Neuronal stem cell (in vitro differentiated cells): ENCODE measurements around the gene ZNHIT3.

ENCODE experiments used
- DNase-seq: peaks from one replicate; pipeline ENCODE4 v3.0.0-alpha.2; 2013; ENCODE audit warnings: low spot score
- H2AFZ ChIP-seq: one replicate; pipeline ENCODE4 v1.6.1; 2013; ENCODE audit warnings: mild to moderate bottlenecking, low read length, inconsistent platforms
- H2AK5ac ChIP-seq: 2 replicates; pipeline ENCODE4 v1.6.1; 2013; ENCODE audit warnings: low read depth, mild to moderate bottlenecking, inconsistent platforms, low read length, moderate library complexity, mixed read lengths
- H2BK120ac ChIP-seq: 2 replicates; pipeline ENCODE4 v1.6.1; 2013; ENCODE audit warnings: low read depth, mild to moderate bottlenecking, inconsistent platforms, low read length, moderate library complexity, mixed read lengths
- H2BK12ac ChIP-seq: one replicate; pipeline ENCODE4 v1.6.1; 2013; ENCODE audit warnings: low read length, inconsistent platforms
- H2BK15ac ChIP-seq: 2 replicates; pipeline ENCODE4 v1.6.1; 2013; ENCODE audit warnings: mild to moderate bottlenecking, low read length, inconsistent platforms, mixed read lengths
- H2BK5ac ChIP-seq: one replicate; pipeline ENCODE4 v1.6.1; 2013; ENCODE audit warnings: inconsistent platforms, mild to moderate bottlenecking, low read length, moderate library complexity
- H3K14ac ChIP-seq: one replicate; pipeline ENCODE4 v1.6.1; 2013; ENCODE audit warnings: low read length, inconsistent platforms
- H3K18ac ChIP-seq: 2 replicates; pipeline ENCODE4 v1.6.1; 2013; ENCODE audit warnings: low read length, inconsistent platforms
- H3K23ac ChIP-seq: 2 replicates; pipeline ENCODE4 v1.6.1; 2013; ENCODE audit warnings: low read depth, mild to moderate bottlenecking, mixed read lengths, low read length, inconsistent platforms; ENCODE audit not compliant: poor library complexity
- H3K27ac ChIP-seq: replicated peaks from 3 replicates; pipeline ENCODE4 v1.5.1; 2013; ENCODE audit warnings: low read length, inconsistent platforms
- H3K27me3 ChIP-seq, 3 experiments: 2 replicates each; pipeline ENCODE4 v1.6.1; 2013; ENCODE audit warnings: low read length in 3 of 3, mild to moderate bottlenecking in 2 of 3, inconsistent platforms in 1 of 3, low read depth in 1 of 3, mixed read lengths in 1 of 3, moderate library complexity in 1 of 3; ENCODE audit not compliant: control insufficient read depth in 3 of 3, insufficient read depth in 3 of 3
- H3K36me3 ChIP-seq, 2 donors: replicated peaks in 1 of 2; 2 replicates each; pipeline ENCODE4 v1.6.1; 2013; ENCODE audit warnings: low read length in 2 of 2; ENCODE audit not compliant: control insufficient read depth in 2 of 2, insufficient read depth in 2 of 2
- H3K4ac ChIP-seq: 2 replicates; pipeline ENCODE4 v1.6.1; 2013; ENCODE audit warnings: inconsistent platforms, mild to moderate bottlenecking, low read length, moderate library complexity
- H3K4me1 ChIP-seq, 2 donors: 1 replicate in 1 of 2; 2 replicates in 1 of 2; pipeline ENCODE4 v1.6.1; 2013; ENCODE audit warnings: low read length in 2 of 2, low read depth in 1 of 2; ENCODE audit not compliant: control insufficient read depth in 2 of 2, insufficient read depth in 1 of 2
- H3K4me2 ChIP-seq: one replicate; pipeline ENCODE4 v1.6.1; 2013; ENCODE audit warnings: mild to moderate bottlenecking, low read length, inconsistent platforms; ENCODE audit not compliant: insufficient read depth, poor library complexity, severe bottlenecking
- H3K4me3 ChIP-seq, 2 donors: 2 replicates each; pipeline ENCODE4 v1.5.1; 2013; ENCODE audit warnings: low read length in 2 of 2, mild to moderate bottlenecking in 2 of 2, inconsistent platforms in 1 of 2, moderate library complexity in 1 of 2
- H3K79me1 ChIP-seq: one replicate; pipeline ENCODE4 v1.6.1; 2013; ENCODE audit warnings: low read depth, mild to moderate bottlenecking, inconsistent platforms, low read length, moderate library complexity
- H3K9ac ChIP-seq: one replicate; pipeline ENCODE4 v1.6.1; 2013; ENCODE audit warnings: mild to moderate bottlenecking, low read depth, low read length, inconsistent platforms; ENCODE audit not compliant: poor library complexity
- H3K9me3 ChIP-seq, 2 donors: replicated peaks in 1 of 2; 2 replicates each; pipeline versions ENCODE3 to v1.6.1; 2013; ENCODE audit warnings: low read length in 2 of 2, mild to moderate bottlenecking in 2 of 2, inconsistent platforms in 1 of 2, low read depth in 1 of 2, mixed read lengths in 1 of 2, moderate library complexity in 1 of 2; ENCODE audit not compliant: control insufficient read depth in 2 of 2, insufficient read depth in 1 of 2
- H4K8ac ChIP-seq: one replicate; pipeline ENCODE4 v1.6.1; 2013; ENCODE audit warnings: low read depth, mild to moderate bottlenecking, inconsistent platforms, low read length, moderate library complexity
- H4K91ac ChIP-seq: one replicate; pipeline ENCODE4 v1.6.1; 2013; ENCODE audit warnings: low read length, low read depth, mild to moderate bottlenecking, inconsistent platforms; ENCODE audit not compliant: poor library complexity
- WGBS, 2 donors: extraction: QIAGEN DNeasy Blood & Tissue Kit; methylation state at CpG; one replicate each; pipeline ENCODE4 v1.1.7; 2013; ENCODE audit warnings: missing lambda C conversion rate in 2 of 2, mixed read lengths in 1 of 2; ENCODE audit not compliant: insufficient read length in 2 of 2, insufficient replicate concordance in 1 of 2; ENCODE audit errors: extremely low coverage in 2 of 2; 5-methylcytosine and 5-hydroxymethylcytosine counted together

ZNHIT3 gene

GRCh38 chr17:36460265-36460937 lies 26.1 kb upstream of the ZNHIT3 start:
- no peak for DNase-seq
- no peak overlapping the region for H2BK12ac ChIP-seq
- peaks cover 0 to 19% (median 11%) of the 10 kb centered on the region in 3 experiments for H3K27me3 ChIP-seq
- H3K9ac ChIP-seq, result no peak overlapping the region
- H3K23ac ChIP-seq, result no peak overlapping the region
- H3K4ac ChIP-seq, result no peak overlapping the region
- H3K4me2 ChIP-seq, result no peak overlapping the region
- H4K91ac ChIP-seq, result no peak overlapping the region
- H2AFZ ChIP-seq, result no peak overlapping the region
- H2BK120ac ChIP-seq, result no peak overlapping the region
- H4K8ac ChIP-seq, result no peak overlapping the region
- H2BK5ac ChIP-seq, result no peak overlapping the region
- H3K9me3 ChIP-seq, result no peaks in the 10 kb centered on the region
- H3K4me3 ChIP-seq, result no peak overlapping the region
- no peaks in the 10 kb centered on the region for H3K36me3 ChIP-seq
- peaks cover 0 to 3% of the 10 kb centered on the region in 2 donors for H3K4me1 ChIP-seq
- 100% methylated on average over 1 of the region's 5 CpGs; no CpG with 5 or more reads in 1 of the 2 donors for WGBS, 2 donors
- no peak overlapping the region for H3K18ac ChIP-seq
- H3K27ac ChIP-seq, result no peak overlapping the region
- H3K79me1 ChIP-seq, result no peaks in the 10 kb centered on the region
- no peak overlapping the region for H2BK15ac ChIP-seq
- H3K14ac ChIP-seq, result no peak overlapping the region
- H2AK5ac ChIP-seq, result no peak overlapping the region

- Histone ChIP-seq H3K27ac (no peak overlapping the region), H4K91ac (no peak overlapping the region), H3K18ac (no peak overlapping the region), H3K4me3 (no peak overlapping the region), H4K8ac (no peak overlapping the region), H3K27me3 (peaks cover 0 to 19% (median 15%) of the 10 kb centered on the region in 3 experiments), H3K23ac (peak overlapping the region; percentile 21), H2BK12ac (no peak overlapping the region), H3K9me3 (no peaks in the 10 kb centered on the region), H2BK15ac (no peak overlapping the region), H3K4ac (no peak overlapping the region), H3K36me3 (no peaks in the 10 kb centered on the region), H3K79me1 (no peaks in the 10 kb centered on the region), H3K4me1 (peaks cover 0 to 3% of the 10 kb centered on the region in 2 donors), H3K4me2 (no peak overlapping the region), H2AK5ac (no peak overlapping the region), H2BK5ac (no peak overlapping the region), H2AFZ (no peak overlapping the region), H3K9ac (no peak overlapping the region), H2BK120ac (no peak overlapping the region), H3K14ac (no peak overlapping the region)
- WGBS, 2 donors, result no CpG with 5 or more reads among the region's 10 CpGs
- no peak for DNase-seq
Measured at GRCh38 chr17:36461330-36462110, 25.0 kb upstream of the ZNHIT3 start.

- peak; percentile 92 for DNase-seq
- Histone ChIP-seq H3K9ac (no peak overlapping the region), H3K4ac (no peak overlapping the region), H3K9me3 (no peaks in the 10 kb centered on the region), H3K4me1 (peaks cover 0 to 6% of the 10 kb centered on the region in 2 donors), H2BK5ac (no peak overlapping the region), H3K27ac (no peak overlapping the region), H3K14ac (no peak overlapping the region), H3K4me2 (no peak overlapping the region), H2AFZ (peak overlapping the region; percentile 40), H2AK5ac (no peak overlapping the region), H2BK15ac (no peak overlapping the region), H3K27me3 (peaks cover 0 to 39% (median 15%) of the 10 kb centered on the region in 3 experiments), H4K91ac (no peak overlapping the region), H2BK120ac (no peak overlapping the region), H3K23ac (no peak overlapping the region), H2BK12ac (no peak overlapping the region), H3K79me1 (no peaks in the 10 kb centered on the region), H3K4me3 (no peak overlapping the region), H3K18ac (no peak overlapping the region), H4K8ac (no peak overlapping the region), H3K36me3 (no peaks in the 10 kb centered on the region)
- WGBS, 2 donors, result no CpG with 5 or more reads among the region's 54 CpGs
Measured at GRCh38 chr17:36463916-36464764, 22.3 kb upstream of the ZNHIT3 start.

GRCh38 chr17:36464765-36465088 lies 21.8 kb upstream of the ZNHIT3 start:
- H3K9ac ChIP-seq, result no peak overlapping the region
- peaks cover 0 to 9% of the 10 kb centered on the region in 2 donors for H3K4me1 ChIP-seq
- no peaks in the 10 kb centered on the region for H3K79me1 ChIP-seq
- no peak overlapping the region for H4K91ac ChIP-seq
- DNase-seq, result no peak
- no peak overlapping the region for H3K4me3 ChIP-seq
- no peak overlapping the region for H2BK5ac ChIP-seq
- H3K36me3 ChIP-seq, result no peaks in the 10 kb centered on the region
- no peak overlapping the region for H3K18ac ChIP-seq
- H3K4ac ChIP-seq, result no peak overlapping the region
- H2AK5ac ChIP-seq, result no peak overlapping the region
- WGBS, 2 donors, result no CpG with 5 or more reads among the region's 21 CpGs
- H3K27ac ChIP-seq, result no peak overlapping the region
- no peak overlapping the region for H3K4me2 ChIP-seq
- H3K14ac ChIP-seq, result no peak overlapping the region
- H2BK12ac ChIP-seq, result no peak overlapping the region
- no peak overlapping the region for H2BK15ac ChIP-seq
- H3K9me3 ChIP-seq, result no peaks in the 10 kb centered on the region
- no peak overlapping the region for H2BK120ac ChIP-seq
- H2AFZ ChIP-seq, result no peak overlapping the region
- H3K27me3 ChIP-seq, result peaks cover 0 to 39% (median 15%) of the 10 kb centered on the region in 3 experiments
- no peak overlapping the region for H4K8ac ChIP-seq
- H3K23ac ChIP-seq, result peak overlapping the region; percentile 23
